ENCODE measurements around the gene CUL4A. TPM values are rescaled to one million over a fixed set of nuclear protein-coding genes. Genes with fewer than 3 reads are reported as not detected.
"Not testable (repeated sequence)": the region's sequence is repeated elsewhere in the genome, so short reads cannot be mapped to it uniquely, and the experiment has no call there.

CUL4A gene
- total RNA-seq, 2 experiments from 2014 or later: 58.9 to 59.4 TPM

GRCh38 chr13:113309473-113309872 is 100.1 kb downstream of the CUL4A start:
- H3K27me3 Mint-ChIP-seq (ENCODE audit: low read depth): no peaks in the 10 kb centered on the region
- peaks cover 11% of the 10 kb centered on the region for H3K4me1 Mint-ChIP-seq (ENCODE audit: low read depth)
- no peaks in the 10 kb centered on the region for H3K9me3 Mint-ChIP-seq
- intact Hi-C loops (cut with micrococcal nuclease): no loop called here
- DNase-seq: no peak
- peaks cover 10% of the 10 kb centered on the region for H3K36me3 Mint-ChIP-seq (ENCODE audit: low read depth)
- no peak overlapping the region for H3K27ac Mint-ChIP-seq
- CTCF ChIA-PET: no interaction called here
- H3K4me3 Mint-ChIP-seq: no peak overlapping the region

- H3K36me3 Mint-ChIP-seq (ENCODE audit: low read depth); H3K9me3 Mint-ChIP-seq; H3K27ac Mint-ChIP-seq; DNase-seq; H3K4me1 Mint-ChIP-seq (ENCODE audit: low read depth); H3K4me3 Mint-ChIP-seq; intact Hi-C loops (cut with micrococcal nuclease); CTCF ChIA-PET; H3K27me3 Mint-ChIP-seq (ENCODE audit: low read depth): not testable (repeated sequence)
Observed at GRCh38 chr13:113314112-113314511, 104.7 kb downstream of the CUL4A start.

GRCh38 chr13:113314895-113315470 is 105.6 kb downstream of the CUL4A start:
- H3K36me3 Mint-ChIP-seq (ENCODE audit: low read depth); DNase-seq; H3K4me3 Mint-ChIP-seq; CTCF ChIA-PET; H3K27ac Mint-ChIP-seq; H3K27me3 Mint-ChIP-seq (ENCODE audit: low read depth); H3K9me3 Mint-ChIP-seq; intact Hi-C loops (cut with micrococcal nuclease); H3K4me1 Mint-ChIP-seq (ENCODE audit: low read depth): not testable (repeated sequence)

GRCh38 chr13:113315992-113316391 is 106.6 kb downstream of the CUL4A start:
- Mint-ChIP-seq H3K4me3 (no peak overlapping the region), H3K4me1 (ENCODE audit: low read depth) (peaks cover 2% of the 10 kb centered on the region), H3K9me3 (no peaks in the 10 kb centered on the region), H3K36me3 (ENCODE audit: low read depth) (peaks cover 7% of the 10 kb centered on the region), H3K27ac (no peak overlapping the region), H3K27me3 (ENCODE audit: low read depth) (no peaks in the 10 kb centered on the region)
- CTCF ChIA-PET: no interaction called here
- DNase-seq: no peak
- intact Hi-C loops (cut with micrococcal nuclease): no loop called here

Small RNA genes within 50 kb of the gene (microRNA-seq; reads per million reads assigned to microRNA genes)
- gene MIR8075 (ENCODE audit: borderline microRNAs expressed, borderline replicate concordance): not detected

Other genes with a start within 250 kb of the CUL4A start
- 1 to 10 TPM; 6.5 to 7.4 TPM for gene MCF2L, start 240.4 kb upstream of the CUL4A start, total RNA-seq
- under 1 TPM; 0.35 to 0.62 TPM for gene F7, start 103.8 kb upstream of the CUL4A start, total RNA-seq
- gene F10, start 86.8 kb upstream of the CUL4A start, total RNA-seq: not detected
- gene PROZ, start 51.0 kb upstream of the CUL4A start, total RNA-seq: not detected
- 10 to 100 TPM; 63.5 to 67.1 TPM for gene PCID2, start 944 bp upstream of the CUL4A start, total RNA-seq
- 10 to 100 TPM; 33.5 to 33.7 TPM for gene LAMP1, start 87.6 kb downstream of the CUL4A start, total RNA-seq
- gene GRTP1, start 154.5 kb downstream of the CUL4A start, total RNA-seq: under 1 TPM; 0.44 to 0.45 TPM
- under 1 TPM; 0.10 to 0.57 TPM for gene ADPRHL1, start 243.9 kb downstream of the CUL4A start, total RNA-seq